ENCODE measurements around the gene WDR7. TPM values are rescaled to one million over a fixed set of nuclear protein-coding genes. Genes with fewer than 3 reads are reported as not detected.
A peak's percentile ranks its signal among the peaks of the same experiment; 100 is the strongest.

WDR7 gene
- total RNA-seq, 2 experiments from 2014 or later = 41.5 to 44.3 TPM

DNA sequence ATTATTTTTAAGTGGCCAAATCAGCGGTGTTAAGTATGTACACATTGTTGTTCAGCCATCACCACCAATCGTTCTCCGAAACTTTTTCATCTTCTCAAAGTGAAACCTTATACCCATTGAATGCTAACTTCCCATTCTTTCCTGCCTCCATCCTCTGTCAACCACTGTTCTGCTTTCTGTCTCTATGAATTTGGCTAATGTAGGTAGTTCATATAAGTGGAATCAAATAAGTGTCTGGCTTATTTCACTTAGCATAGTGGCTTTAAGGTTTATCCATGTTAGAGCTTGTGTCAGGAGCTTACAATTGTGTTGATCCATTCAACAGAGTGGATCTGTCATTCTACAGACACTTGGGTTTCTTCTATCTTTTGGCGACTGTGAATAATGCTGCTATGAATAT is 192.1 kb downstream of the WDR7 start:
- H3K4me3 Mint-ChIP-seq = no peak overlapping the region
- CTCF ChIA-PET = no interaction called here
- no peaks in the 10 kb centered on the region for H3K4me1 Mint-ChIP-seq

GRCh38 chr18:56844556-56844955 is 193.4 kb downstream of the WDR7 start:
- no peak overlapping the region for H3K4me3 Mint-ChIP-seq
- no peak for DNase-seq
- ChIA-PET POLR2A (no interaction called here), CTCF (no interaction called here)
- no peaks in the 10 kb centered on the region for H3K4me1 Mint-ChIP-seq
- no peaks in the 10 kb centered on the region for H3K27me3 Mint-ChIP-seq
- no peak overlapping the region for H3K27ac Mint-ChIP-seq
- peaks cover 16% of the 10 kb centered on the region for H3K36me3 Mint-ChIP-seq (ENCODE audit: low read depth)
- peaks cover 17% of the 10 kb centered on the region for H3K9me3 Mint-ChIP-seq

More for the DNA sequence above, 192.1 kb downstream of the WDR7 start:
- Mint-ChIP-seq H3K36me3 (ENCODE audit: low read depth) (peaks cover 9% of the 10 kb centered on the region), H3K27me3 (no peaks in the 10 kb centered on the region), H3K9me3 (peaks cover 9% of the 10 kb centered on the region), H3K27ac (no peak overlapping the region)
- DNase-seq = no peak
- POLR2A ChIA-PET = no interaction called here

- Mint-ChIP-seq H3K4me3 (no peak overlapping the region), H3K4me1 (no peaks in the 10 kb centered on the region), H3K36me3 (ENCODE audit: low read depth) (peaks cover 11% of the 10 kb centered on the region), H3K9me3 (peaks cover 14% of the 10 kb centered on the region), H3K27me3 (no peaks in the 10 kb centered on the region), H3K27ac (no peak overlapping the region)
- CTCF ChIA-PET = no interaction called here
- DNase-seq = no peak
- POLR2A ChIA-PET = no interaction called here
Observed at GRCh38 chr18:56851774-56852173, 200.6 kb downstream of the WDR7 start.

GRCh38 chr18:56853961-56854360 is 202.8 kb downstream of the WDR7 start:
- CTCF ChIA-PET = no interaction called here
- POLR2A ChIA-PET = no interaction called here
- H3K36me3 Mint-ChIP-seq (ENCODE audit: low read depth) = peaks cover 3% of the 10 kb centered on the region

DNA sequence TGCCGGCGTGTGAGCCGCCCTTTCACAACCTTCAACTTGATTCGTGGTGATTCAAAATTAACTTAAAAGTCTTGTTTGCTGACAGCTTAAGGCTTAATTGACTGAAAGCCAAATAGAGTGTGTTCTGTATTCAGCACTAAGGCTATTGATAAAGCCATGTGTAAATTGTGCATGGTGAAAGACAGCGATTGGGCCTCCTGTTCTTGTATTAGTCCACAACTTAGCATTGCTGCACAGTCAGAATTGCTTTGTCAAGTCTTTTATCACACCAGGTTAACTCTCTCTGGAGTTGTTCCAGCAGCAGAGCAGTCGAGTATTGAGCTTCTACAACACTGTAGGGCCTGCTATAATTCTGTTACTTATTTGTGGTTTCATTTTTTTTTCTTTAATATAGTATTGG is 210.1 kb downstream of the WDR7 start:
- H3K36me3 Mint-ChIP-seq (ENCODE audit: low read depth) = no peaks in the 10 kb centered on the region
- ChIA-PET POLR2A (no interaction called here), CTCF (no interaction called here)
- no peak for DNase-seq
- H3K9me3 Mint-ChIP-seq = no peaks in the 10 kb centered on the region
- no peak overlapping the region for H3K4me3 Mint-ChIP-seq
- H3K4me1 Mint-ChIP-seq = no peaks in the 10 kb centered on the region
- H3K27me3 Mint-ChIP-seq = no peaks in the 10 kb centered on the region
- no peak overlapping the region for H3K27ac Mint-ChIP-seq

More at GRCh38 chr18:56853961-56854360, 202.8 kb downstream of the WDR7 start:
- H3K4me1 Mint-ChIP-seq = no peaks in the 10 kb centered on the region
- DNase-seq = no peak
- H3K27ac Mint-ChIP-seq = no peak overlapping the region
- H3K9me3 Mint-ChIP-seq = peaks cover 2% of the 10 kb centered on the region
- no peak overlapping the region for H3K4me3 Mint-ChIP-seq
- no peaks in the 10 kb centered on the region for H3K27me3 Mint-ChIP-seq

GRCh38 chr18:56869189-56869777 is 218.1 kb downstream of the WDR7 start:
- H3K4me1 Mint-ChIP-seq = peaks cover 12% of the 10 kb centered on the region
- POLR2A ChIA-PET = no interaction called here
- CTCF ChIA-PET = interaction anchor here (0.6 to 1.5 kb wide), 3 partner anchors 9 to 11 kb away, joined by 3 to 5 read pairs (median 3); no protein-coding TSS in a partner anchor
- no peaks in the 10 kb centered on the region for H3K27me3 Mint-ChIP-seq
- peak; percentile 25 for DNase-seq
- no peak overlapping the region for H3K4me3 Mint-ChIP-seq
- H3K36me3 Mint-ChIP-seq (ENCODE audit: low read depth) = no peaks in the 10 kb centered on the region
- no peaks in the 10 kb centered on the region for H3K9me3 Mint-ChIP-seq
- H3K27ac Mint-ChIP-seq = no peak overlapping the region

DNA sequence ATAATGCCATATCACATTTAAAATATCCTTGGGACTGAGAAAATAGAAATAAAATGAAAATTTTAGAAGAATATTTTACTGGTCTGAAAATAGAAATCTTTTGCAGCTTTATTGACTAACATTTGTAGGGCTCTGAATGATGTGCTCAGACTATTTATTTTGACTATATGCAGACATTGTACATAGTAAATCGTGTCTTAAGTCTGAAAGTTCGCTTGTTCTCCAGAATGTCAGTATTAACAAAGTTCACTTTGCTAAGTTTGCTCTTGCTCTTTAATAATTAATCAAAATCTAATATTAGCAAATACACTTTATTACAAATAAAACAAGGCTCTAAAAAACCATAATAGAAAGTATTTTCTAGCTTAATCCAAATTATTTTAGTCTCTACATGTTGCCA is 219.8 kb downstream of the WDR7 start:
- POLR2A ChIA-PET = no interaction called here
- Mint-ChIP-seq H3K27ac (no peak overlapping the region), H3K36me3 (ENCODE audit: low read depth) (no peaks in the 10 kb centered on the region), H3K27me3 (no peaks in the 10 kb centered on the region), H3K4me1 (peaks cover 12% of the 10 kb centered on the region), H3K4me3 (no peak overlapping the region), H3K9me3 (no peaks in the 10 kb centered on the region)
- CTCF ChIA-PET = no interaction called here
- DNase-seq = no peak

DNA sequence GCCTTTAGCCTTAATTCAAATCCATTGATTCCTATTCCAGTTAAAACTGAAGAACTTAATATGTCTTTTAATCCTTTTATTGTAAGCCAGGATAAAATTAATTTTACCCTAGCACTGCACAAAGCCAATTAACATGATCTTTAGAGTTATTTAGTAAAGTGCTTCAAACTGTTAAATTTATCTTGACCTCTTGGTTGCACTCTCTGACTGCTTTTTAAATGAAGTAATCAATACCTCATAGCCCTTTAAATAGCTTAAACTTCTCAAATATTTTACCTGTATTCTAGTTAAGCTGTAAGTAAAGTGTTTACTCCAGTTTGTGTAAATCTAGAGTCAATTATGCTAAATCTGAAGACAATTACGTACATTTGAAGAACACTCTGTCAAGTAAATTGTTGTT is 221.0 kb downstream of the WDR7 start:
- no peaks in the 10 kb centered on the region for H3K36me3 Mint-ChIP-seq (ENCODE audit: low read depth)
- H3K27ac Mint-ChIP-seq = no peak overlapping the region
- ChIA-PET CTCF (no interaction called here), POLR2A (no interaction called here)
- DNase-seq = no peak
- H3K4me3 Mint-ChIP-seq = no peak overlapping the region
- no peaks in the 10 kb centered on the region for H3K9me3 Mint-ChIP-seq
- peaks cover 12% of the 10 kb centered on the region for H3K4me1 Mint-ChIP-seq
- no peaks in the 10 kb centered on the region for H3K27me3 Mint-ChIP-seq

- no peak overlapping the region for H3K4me3 Mint-ChIP-seq
- H3K36me3 Mint-ChIP-seq (ENCODE audit: low read depth) = no peaks in the 10 kb centered on the region
- H3K4me1 Mint-ChIP-seq = peaks cover 12% of the 10 kb centered on the region
- peak; percentile 22 for DNase-seq
- H3K27me3 Mint-ChIP-seq = no peaks in the 10 kb centered on the region
- H3K27ac Mint-ChIP-seq = no peak overlapping the region
- POLR2A ChIA-PET = no interaction called here
- no peaks in the 10 kb centered on the region for H3K9me3 Mint-ChIP-seq
- CTCF ChIA-PET = no interaction called here
Observed at GRCh38 chr18:56873441-56874140, 222.4 kb downstream of the WDR7 start.

- POLR2A ChIA-PET = no interaction called here
- no peak for DNase-seq
Observed at GRCh38 chr18:56878711-56879110, 227.6 kb downstream of the WDR7 start.

DNA sequence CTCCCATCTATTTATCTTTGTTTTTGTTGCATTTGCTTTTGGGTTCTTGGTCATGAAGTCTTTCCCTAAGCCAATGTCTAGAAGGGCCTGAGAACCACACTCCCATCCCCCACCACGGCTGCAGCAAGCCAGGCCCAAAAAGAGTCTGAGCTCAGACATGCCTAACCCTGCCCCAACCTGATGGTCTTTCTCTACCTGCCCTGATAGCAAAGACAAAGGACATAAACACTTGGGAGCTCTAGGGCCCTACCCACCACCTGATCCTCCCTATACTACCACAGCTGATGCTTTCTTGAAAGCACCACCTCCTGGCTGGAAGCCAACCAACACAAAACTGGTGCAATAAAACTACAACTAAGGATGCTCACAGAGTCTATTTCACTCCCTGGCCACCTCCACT is 233.4 kb downstream of the WDR7 start:
- ChIA-PET POLR2A (interaction anchor here (0.6 kb wide), 1 partner anchor 133 kb away, joined by 3 read pairs; no protein-coding TSS in a partner anchor), CTCF (no interaction called here)
- Mint-ChIP-seq H3K9me3 (peaks cover 3% of the 10 kb centered on the region), H3K4me3 (no peak overlapping the region), H3K36me3 (ENCODE audit: low read depth) (peaks cover 22% of the 10 kb centered on the region), H3K27ac (no peak overlapping the region), H3K27me3 (no peaks in the 10 kb centered on the region), H3K4me1 (peaks cover 3% of the 10 kb centered on the region)
- no peak for DNase-seq

More at GRCh38 chr18:56878711-56879110, 227.6 kb downstream of the WDR7 start:
- Mint-ChIP-seq H3K27ac (no peak overlapping the region), H3K4me1 (peaks cover 6% of the 10 kb centered on the region), H3K4me3 (no peak overlapping the region), H3K36me3 (ENCODE audit: low read depth) (peaks cover 12% of the 10 kb centered on the region), H3K9me3 (peaks cover 2% of the 10 kb centered on the region), H3K27me3 (no peaks in the 10 kb centered on the region)
- CTCF ChIA-PET = interaction anchor here (0.6 to 1.4 kb wide), 2 partner anchors 10 to 140 kb away, joined by 3 read pairs; no protein-coding TSS in a partner anchor

DNA sequence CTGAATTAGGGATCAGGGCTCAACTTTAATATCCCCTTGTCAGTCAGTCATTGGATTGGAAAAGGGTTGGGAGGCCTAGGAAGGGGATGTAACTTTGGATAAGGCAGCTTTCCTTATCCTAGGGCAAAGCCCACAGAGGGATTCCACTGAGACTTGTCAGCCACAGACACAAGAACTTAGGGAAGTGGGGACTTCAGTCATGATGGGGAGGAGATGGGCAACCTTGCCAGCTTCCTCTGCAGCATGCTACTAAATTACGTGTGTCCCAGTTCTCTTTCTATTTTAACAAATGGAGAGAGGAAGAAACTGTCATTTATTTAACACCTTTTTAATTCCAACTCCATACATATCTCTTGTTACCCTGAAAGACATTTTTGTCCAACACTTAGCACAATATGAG is 237.8 kb downstream of the WDR7 start:
- Mint-ChIP-seq H3K4me3 (no peak overlapping the region), H3K9me3 (no peaks in the 10 kb centered on the region), H3K4me1 (no peaks in the 10 kb centered on the region), H3K36me3 (ENCODE audit: low read depth) (peaks cover 10% of the 10 kb centered on the region), H3K27ac (no peak overlapping the region), H3K27me3 (no peaks in the 10 kb centered on the region)
- no peak for DNase-seq
- POLR2A ChIA-PET = no interaction called here
- CTCF ChIA-PET = interaction anchor here (1.0 kb wide), 1 partner anchor 9 kb away, joined by 3 read pairs; no protein-coding TSS in a partner anchor

- no peak for DNase-seq
- Mint-ChIP-seq H3K27me3 (no peaks in the 10 kb centered on the region), H3K27ac (no peak overlapping the region), H3K4me1 (no peaks in the 10 kb centered on the region), H3K9me3 (no peaks in the 10 kb centered on the region), H3K4me3 (no peak overlapping the region), H3K36me3 (ENCODE audit: low read depth) (peaks cover 5% of the 10 kb centered on the region)
- POLR2A ChIA-PET = no interaction called here
- CTCF ChIA-PET = no interaction called here
Observed at GRCh38 chr18:56889621-56890020, 238.5 kb downstream of the WDR7 start.

DNA sequence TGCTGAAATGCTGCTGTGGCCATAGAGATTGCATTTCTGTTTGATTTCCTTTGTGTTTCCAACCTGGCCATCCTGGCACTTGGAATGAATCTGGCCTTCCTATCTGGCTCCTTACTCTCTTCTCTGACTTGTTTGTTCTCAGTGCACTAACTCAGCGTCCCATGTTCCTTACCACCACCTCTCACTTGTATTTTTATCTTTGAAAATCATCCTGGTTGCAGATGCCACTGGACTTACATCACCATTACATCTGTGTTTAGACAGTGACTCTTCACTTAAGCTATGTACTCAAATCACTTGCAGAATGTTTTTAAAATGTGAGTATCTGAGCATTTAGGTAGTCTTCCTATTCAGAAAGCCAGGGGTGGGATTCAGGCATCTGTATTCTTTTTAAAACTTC is 239.5 kb downstream of the WDR7 start:
- Mint-ChIP-seq H3K9me3 (no peaks in the 10 kb centered on the region), H3K4me3 (no peak overlapping the region), H3K27me3 (no peaks in the 10 kb centered on the region), H3K27ac (no peak overlapping the region), H3K36me3 (ENCODE audit: low read depth) (peaks cover 5% of the 10 kb centered on the region), H3K4me1 (no peaks in the 10 kb centered on the region)
- no peak for DNase-seq
- CTCF ChIA-PET = interaction anchor here (1.7 kb wide), 1 partner anchor 20 kb away, joined by 7 read pairs; no protein-coding TSS in a partner anchor
- POLR2A ChIA-PET = no interaction called here
